Thoracic aorta (tissue), 2 donors: ENCODE measurements around the gene HBA2. TPM values are rescaled to one million over a fixed set of nuclear protein-coding genes. Genes with fewer than 3 reads are reported as not detected.
"Not testable (repeated sequence)": the region's sequence is repeated elsewhere in the genome, so short reads cannot be mapped to it uniquely, and the experiment has no call there.

ENCODE experiments used
- ATAC-seq: fragments of 150-250 bp; one replicate; pipeline ENCODE4 v1.8.0; 2017; ENCODE audit warnings: low read depth; ENCODE audit not compliant: insufficient number of reproducible peaks, low FRiP score
- DNase-seq: peaks from one replicate; pipeline ENCODE4 v3.0.0-alpha.2; 2020; ENCODE audit warnings: low spot score
- H3K27ac ChIP-seq, 2 donors: fragments of 200-600 bp; sonication (generic); 1 replicate in 1 of 2; 2 replicates in 1 of 2; pipeline ENCODE4 v1.5.1; 2016; ENCODE audit warnings: mild to moderate bottlenecking in 2 of 2, moderate library complexity in 2 of 2
- H3K27me3 ChIP-seq: fragments of 200-600 bp; sonication (generic); replicated peaks from 2 replicates; pipeline ENCODE4 v1.6.0; 2016; ENCODE audit warnings: mild to moderate bottlenecking; ENCODE audit not compliant: insufficient read depth
- H3K36me3 ChIP-seq: fragments of 200-600 bp; sonication (generic); one replicate; pipeline ENCODE4 v1.5.1; 2016
- H3K4me1 ChIP-seq, 2 donors: fragments of 200-600 bp; sonication (generic); 1 replicate in 1 of 2; 2 replicates in 1 of 2; pipeline versions ENCODE4 v1.5.1 to v1.6.0; 2016; ENCODE audit warnings: low read depth in 2 of 2, mild to moderate bottlenecking in 1 of 2; ENCODE audit not compliant: control insufficient read depth in 1 of 2
- H3K4me3 ChIP-seq: fragments of 200-600 bp; sonication (generic); 2 replicates; pipeline ENCODE4 v1.5.1; 2016; ENCODE audit warnings: mild to moderate bottlenecking
- H3K9me3 ChIP-seq: fragments of 200-600 bp; sonication (generic); 2 replicates; pipeline ENCODE4 v1.5.1; 2016
- total RNA-seq, 2 donors: library from RNA; depleted of rRNA; stranded (reverse); fragments of >200 nt; gene quantifications; one replicate each; pipeline versions ENCODE4 v1.1.0 to v1.2.3, GENCODE V29; 2016
- TF ChIP-seq, protein P1 (sequence below): fragments of 200-600 bp; sonication (generic); IDR thresholded peaks from one replicate; pipeline ENCODE4 v1.5.1; 2019; ENCODE audit warnings: antibody characterized with exemption

Gene HBA2
- total RNA-seq, 2 donors from 2014 or later = 47.9 to 433 TPM

DNA sequence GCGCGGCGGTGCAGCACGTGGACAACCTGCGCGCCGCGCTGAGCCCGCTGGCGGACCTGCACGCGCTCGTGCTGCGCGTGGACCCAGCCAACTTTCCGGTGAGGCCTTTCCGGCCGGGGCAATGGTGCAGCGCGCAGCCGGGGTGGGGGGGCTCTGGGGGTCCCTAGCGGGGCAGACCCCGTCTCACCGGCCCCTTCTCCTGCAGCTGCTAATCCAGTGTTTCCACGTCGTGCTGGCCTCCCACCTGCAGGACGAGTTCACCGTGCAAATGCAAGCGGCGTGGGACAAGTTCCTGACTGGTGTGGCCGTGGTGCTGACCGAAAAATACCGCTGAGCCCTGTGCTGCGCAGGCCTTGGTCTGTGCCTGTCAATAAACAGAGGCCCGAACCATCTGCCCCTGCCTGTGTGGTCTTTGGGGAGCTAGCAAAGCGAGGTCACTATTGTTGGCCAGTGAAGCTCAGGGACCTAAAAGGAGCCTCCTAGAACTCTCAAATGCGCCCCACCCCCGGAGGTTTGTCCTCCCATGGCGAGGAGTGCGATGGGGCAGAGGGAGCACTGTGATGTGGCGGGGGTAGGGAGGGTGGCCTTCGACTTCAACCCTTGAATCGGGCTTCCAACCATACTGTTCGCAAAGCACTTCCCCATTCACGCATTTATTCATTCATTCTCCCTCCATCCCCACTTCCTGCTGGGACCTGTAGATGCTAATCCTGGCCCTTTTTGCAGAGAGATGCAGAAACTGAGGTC lies 6.1 kb upstream of the HBA2 start:
- H3K4me1 ChIP-seq = peaks cover 13 to 19% of the 10 kb centered on the region in 2 donors
- ATAC-seq (no peak), DNase-seq (no peak)
- TF ChIP-seq, protein P1, sequence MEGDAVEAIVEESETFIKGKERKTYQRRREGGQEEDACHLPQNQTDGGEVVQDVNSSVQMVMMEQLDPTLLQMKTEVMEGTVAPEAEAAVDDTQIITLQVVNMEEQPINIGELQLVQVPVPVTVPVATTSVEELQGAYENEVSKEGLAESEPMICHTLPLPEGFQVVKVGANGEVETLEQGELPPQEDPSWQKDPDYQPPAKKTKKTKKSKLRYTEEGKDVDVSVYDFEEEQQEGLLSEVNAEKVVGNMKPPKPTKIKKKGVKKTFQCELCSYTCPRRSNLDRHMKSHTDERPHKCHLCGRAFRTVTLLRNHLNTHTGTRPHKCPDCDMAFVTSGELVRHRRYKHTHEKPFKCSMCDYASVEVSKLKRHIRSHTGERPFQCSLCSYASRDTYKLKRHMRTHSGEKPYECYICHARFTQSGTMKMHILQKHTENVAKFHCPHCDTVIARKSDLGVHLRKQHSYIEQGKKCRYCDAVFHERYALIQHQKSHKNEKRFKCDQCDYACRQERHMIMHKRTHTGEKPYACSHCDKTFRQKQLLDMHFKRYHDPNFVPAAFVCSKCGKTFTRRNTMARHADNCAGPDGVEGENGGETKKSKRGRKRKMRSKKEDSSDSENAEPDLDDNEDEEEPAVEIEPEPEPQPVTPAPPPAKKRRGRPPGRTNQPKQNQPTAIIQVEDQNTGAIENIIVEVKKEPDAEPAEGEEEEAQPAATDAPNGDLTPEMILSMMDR = no peak
- H3K4me3 ChIP-seq = no peak overlapping the region
- no peaks in the 10 kb centered on the region for H3K36me3 ChIP-seq
- H3K9me3 ChIP-seq = no peaks in the 10 kb centered on the region
- no peak overlapping the region for H3K27ac ChIP-seq
- H3K27me3 ChIP-seq = peaks cover 32% of the 10 kb centered on the region

DNA sequence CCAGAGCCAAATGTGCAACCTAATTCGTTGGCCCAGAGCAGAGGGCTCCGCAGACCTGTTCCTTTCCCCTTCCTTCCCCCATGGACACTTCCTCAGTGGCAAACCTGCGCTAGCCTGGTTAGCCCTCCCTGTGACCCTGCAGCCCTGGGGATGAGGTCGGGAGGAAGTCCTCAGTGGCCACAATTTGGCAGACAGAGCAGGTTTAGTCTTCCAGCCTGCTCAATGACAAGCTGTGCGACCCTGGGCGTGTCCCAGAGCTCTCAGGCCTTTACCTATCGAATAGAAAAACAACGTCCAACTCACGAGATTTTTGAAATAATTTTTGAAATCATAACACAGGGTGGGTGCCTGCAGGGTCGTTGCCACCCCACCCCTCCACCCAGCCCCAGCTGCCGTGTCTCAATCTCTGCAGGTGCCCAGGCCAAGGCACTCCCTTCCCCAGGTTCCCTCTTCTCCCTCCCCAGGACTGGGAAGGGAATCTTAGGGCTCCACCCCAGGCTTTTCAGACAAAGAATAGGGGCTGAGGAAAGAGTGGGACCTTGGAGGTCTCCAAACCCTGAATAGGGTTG lies 5.5 kb upstream of the HBA2 start:
- Histone ChIP-seq H3K27me3 (peaks cover 32% of the 10 kb centered on the region), H3K9me3 (no peaks in the 10 kb centered on the region), H3K4me1 (peaks cover 13 to 19% of the 10 kb centered on the region in 2 donors), H3K27ac (no peak overlapping the region), H3K36me3 (no peaks in the 10 kb centered on the region), H3K4me3 (no peak overlapping the region)
- TF ChIP-seq, protein P1 = no peak
- ATAC-seq = no peak
- no peak for DNase-seq

DNA sequence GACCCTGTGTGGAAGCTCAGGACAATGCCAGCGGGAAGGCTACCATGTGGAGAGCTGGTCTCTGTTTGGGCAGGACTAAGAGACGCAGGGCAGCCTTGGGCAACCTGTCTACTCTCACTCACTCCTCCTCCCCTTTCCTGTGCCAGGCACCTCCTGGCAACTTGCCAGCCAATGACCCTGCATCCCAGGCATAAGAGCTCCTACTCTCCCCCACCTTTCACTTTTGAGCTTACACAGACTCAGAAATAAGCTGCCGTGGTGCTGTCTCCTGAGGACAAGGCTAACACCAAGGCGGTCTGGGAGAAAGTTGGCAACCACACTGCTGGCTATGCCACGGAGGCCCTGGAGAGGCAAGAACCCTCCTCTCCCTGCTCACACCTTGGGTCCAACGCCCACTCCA lies 4.3 kb upstream of the HBA2 start:
- no peak overlapping the region for H3K27ac ChIP-seq
- H3K4me1 ChIP-seq = peaks cover 13 to 19% of the 10 kb centered on the region in 2 donors
- no peaks in the 10 kb centered on the region for H3K9me3 ChIP-seq
- H3K27me3 ChIP-seq = peaks cover 32% of the 10 kb centered on the region
- no peak for DNase-seq
- no peak for ATAC-seq
- TF ChIP-seq, protein P1 = no peak
- H3K4me3 ChIP-seq = no peak overlapping the region
- H3K36me3 ChIP-seq = no peaks in the 10 kb centered on the region

DNA sequence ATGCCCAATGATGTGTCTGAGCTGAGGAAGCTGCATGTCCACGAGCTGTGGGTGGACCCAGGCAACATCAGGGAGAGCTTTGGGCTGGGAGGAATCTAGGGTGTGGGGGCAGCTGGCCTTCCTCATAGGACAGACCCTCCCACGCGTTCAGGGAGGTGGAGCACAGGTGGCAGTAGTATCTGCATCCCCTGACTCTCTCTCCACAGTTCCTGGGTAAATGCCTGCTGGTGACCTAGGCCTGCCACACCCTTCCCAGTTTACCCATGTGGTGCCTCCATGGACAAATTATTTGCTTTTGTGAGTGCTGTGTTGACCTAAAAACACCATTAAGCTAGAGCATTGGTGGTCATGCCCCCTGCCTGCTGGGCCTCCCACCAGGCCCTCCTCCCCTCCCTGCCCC lies 3.7 kb upstream of the HBA2 start:
- H3K9me3 ChIP-seq = no peaks in the 10 kb centered on the region
- H3K27me3 ChIP-seq = peaks cover 32% of the 10 kb centered on the region
- no peaks in the 10 kb centered on the region for H3K36me3 ChIP-seq
- no peak for DNase-seq
- no peak for ATAC-seq
- TF ChIP-seq, protein P1 = no peak
- H3K27ac ChIP-seq = no peak overlapping the region
- H3K4me1 ChIP-seq = peaks cover 13 to 19% of the 10 kb centered on the region in 2 donors
- no peak overlapping the region for H3K4me3 ChIP-seq

DNA sequence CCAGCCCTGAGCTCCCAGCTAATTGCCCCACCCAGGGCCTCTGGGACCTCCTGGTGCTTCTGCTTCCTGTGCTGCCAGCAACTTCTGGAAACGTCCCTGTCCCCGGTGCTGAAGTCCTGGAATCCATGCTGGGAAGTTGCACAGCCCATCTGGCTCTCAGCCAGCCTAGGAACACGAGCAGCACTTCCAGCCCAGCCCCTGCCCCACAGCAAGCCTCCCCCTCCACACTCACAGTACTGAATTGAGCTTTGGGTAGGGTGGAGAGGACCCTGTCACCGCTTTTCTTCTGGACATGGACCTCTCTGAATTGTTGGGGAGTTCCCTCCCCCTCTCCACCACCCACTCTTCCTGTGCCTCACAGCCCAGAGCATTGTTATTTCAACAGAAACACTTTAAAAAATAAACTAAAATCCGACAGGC lies 2.6 kb upstream of the HBA2 start:
- not testable (repeated sequence) for H3K36me3 ChIP-seq, H3K9me3 ChIP-seq, H3K4me3 ChIP-seq, ATAC-seq, DNase-seq, H3K27ac ChIP-seq
- peaks cover 36% of the 10 kb centered on the region for H3K27me3 ChIP-seq
- peaks cover 12 to 17% of the 10 kb centered on the region in 2 donors for H3K4me1 ChIP-seq
